Smooth muscle cell (in vitro differentiated cells): ENCODE data around the gene GAB1. TPM values are rescaled to one million over a fixed set of nuclear protein-coding genes. Genes with fewer than 3 reads are reported as not detected.

Experiments used
- DNase-seq: peaks from one replicate; lab custom pipeline; 2025; ENCODE audit not compliant: unreplicated experiment; lab: John Stamatoyannopoulos, UW
- H2AFZ ChIP-seq: fragments of 200-600 bp; sonication (generic); 2 replicates; pipeline ENCODE4 v1.6.0; 2016; ENCODE audit warnings: antibody characterized with exemption, low read depth, mild to moderate bottlenecking
- H3F3A ChIP-seq: fragments of 200-600 bp; sonication (generic); 2 replicates; pipeline ENCODE4 v1.6.0; 2017; ENCODE audit warnings: antibody characterized with exemption, low read depth
- H3K27ac ChIP-seq: fragments of 200-600 bp; sonication (generic); 2 replicates; pipeline ENCODE4 v1.5.1; 2016; ENCODE audit warnings: low read depth, mild to moderate bottlenecking
- H3K27me3 ChIP-seq: fragments of 200-600 bp; sonication (generic); 2 replicates; pipeline ENCODE4 v1.6.1; 2016; ENCODE audit warnings: low read depth, mild to moderate bottlenecking
- H3K36me3 ChIP-seq: fragments of 200-600 bp; sonication (generic); 2 replicates; pipeline ENCODE4 v1.5.1; 2016; ENCODE audit warnings: low read depth
- H3K4me1 ChIP-seq: fragments of 200-600 bp; sonication (generic); 2 replicates; pipeline ENCODE4 v1.5.1; 2016; ENCODE audit warnings: low read depth
- H3K4me2 ChIP-seq: fragments of 200-600 bp; sonication (generic); 2 replicates; pipeline ENCODE4 v1.6.0; 2016; ENCODE audit warnings: mild to moderate bottlenecking
- H3K4me3 ChIP-seq: fragments of 200-600 bp; sonication (generic); 2 replicates; pipeline ENCODE4 v1.5.1; 2016; ENCODE audit warnings: mild to moderate bottlenecking
- H3K79me2 ChIP-seq: fragments of 200-600 bp; sonication (generic); 2 replicates; pipeline ENCODE4 v1.6.0; 2016; ENCODE audit warnings: low read depth, mild to moderate bottlenecking
- H3K9ac ChIP-seq: fragments of 200-600 bp; sonication (generic); 2 replicates; pipeline ENCODE4 v1.6.0; 2016; ENCODE audit warnings: low read depth
- H3K9me3 ChIP-seq: fragments of 200-600 bp; sonication (generic); replicated peaks from 2 replicates; pipeline ENCODE4 v1.5.1; 2016; ENCODE audit warnings: low read depth
- H4K20me1 ChIP-seq: fragments of 200-600 bp; sonication (generic); 2 replicates; pipeline ENCODE4 v1.6.0; 2016; ENCODE audit warnings: low read depth
- CTCF ChIP-seq: fragments of 200-600 bp; sonication (generic); IDR thresholded peaks from 2 replicates; pipeline ENCODE4 v1.5.1; 2017; ENCODE audit warnings: borderline replicate concordance, mild to moderate bottlenecking, antibody characterized with exemption; ENCODE audit not compliant: insufficient read depth, poor library complexity, severe bottlenecking
- WGBS: methylation state at CpG from one replicate; pipeline ENCODE4 v1.1.7; 2016; ENCODE audit warnings: low lambda C conversion rate; 5-methylcytosine and 5-hydroxymethylcytosine counted together
- polyA plus RNA-seq: library from polyadenylated mRNA; unstranded; fragments of >200 nt; fragmentation: Nextera tagmentation; extraction: Ambion mirVana; gene quantifications from 2 replicates; pipeline ENCODE4 v1.2.1, GENCODE V29; 2016
- total RNA-seq: library from RNA; depleted of rRNA; stranded (reverse); fragments of >200 nt; gene quantifications from 2 replicates; pipeline ENCODE4 v1.2.3, GENCODE V29; 2014

Gene GAB1
- total and polyA plus RNA-seq, 2 experiments from 2014 or later: 0.50 to 22.5 TPM

DNA sequence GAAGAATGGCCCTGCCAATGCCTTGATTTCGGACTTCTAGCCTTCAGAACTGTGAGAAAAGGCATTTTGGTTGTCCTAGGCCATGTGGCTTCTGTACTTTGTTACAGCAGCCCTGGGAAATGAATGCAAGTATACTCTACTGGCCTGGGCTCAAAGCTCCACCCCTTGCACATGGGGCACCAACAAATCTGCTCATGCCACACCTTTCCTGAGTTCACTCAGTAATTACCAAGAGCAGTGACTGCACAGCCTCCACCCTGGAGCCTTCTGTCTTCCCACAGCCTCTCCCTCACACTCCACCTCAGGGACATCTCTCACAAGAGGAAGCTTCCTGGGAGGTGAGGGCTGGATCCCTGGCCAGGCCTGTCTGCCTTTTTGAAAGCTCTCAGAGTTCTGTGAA, 29.1 kb upstream of the GAB1 start:
- TF ChIP-seq CTCF: no peak
- H3K4me2 ChIP-seq: no peak overlapping the region
- 82% methylated on average over 1 of the region's 1 CpG for WGBS
- H2AFZ ChIP-seq: no peak overlapping the region
- H3K36me3 ChIP-seq: no peaks in the 10 kb centered on the region
- H4K20me1 ChIP-seq: no peaks in the 10 kb centered on the region
- H3K27me3 ChIP-seq: no peaks in the 10 kb centered on the region
- H3K9me3 ChIP-seq: no peaks in the 10 kb centered on the region
- no peaks in the 10 kb centered on the region for H3F3A ChIP-seq
- no peak overlapping the region for H3K9ac ChIP-seq
- H3K4me1 ChIP-seq: no peaks in the 10 kb centered on the region
- H3K4me3 ChIP-seq: no peak overlapping the region
- no peak for DNase-seq
- H3K27ac ChIP-seq: no peak overlapping the region
- H3K79me2 ChIP-seq: no peaks in the 10 kb centered on the region

- H3K27ac ChIP-seq: no peak overlapping the region
- H3K4me3 ChIP-seq: no peak overlapping the region
- no peaks in the 10 kb centered on the region for H3K4me1 ChIP-seq
- no peaks in the 10 kb centered on the region for H3F3A ChIP-seq
- H3K4me2 ChIP-seq: no peak overlapping the region
- no peaks in the 10 kb centered on the region for H3K79me2 ChIP-seq
- no peaks in the 10 kb centered on the region for H3K9me3 ChIP-seq
- H4K20me1 ChIP-seq: no peaks in the 10 kb centered on the region
- H2AFZ ChIP-seq: no peak overlapping the region
- no peaks in the 10 kb centered on the region for H3K36me3 ChIP-seq
- H3K9ac ChIP-seq: no peak overlapping the region
- DNase-seq: no peak
- no peaks in the 10 kb centered on the region for H3K27me3 ChIP-seq
- no peak for TF ChIP-seq CTCF
Measured at GRCh38 chr4:143308377-143308776, 28.3 kb upstream of the GAB1 start.

DNA sequence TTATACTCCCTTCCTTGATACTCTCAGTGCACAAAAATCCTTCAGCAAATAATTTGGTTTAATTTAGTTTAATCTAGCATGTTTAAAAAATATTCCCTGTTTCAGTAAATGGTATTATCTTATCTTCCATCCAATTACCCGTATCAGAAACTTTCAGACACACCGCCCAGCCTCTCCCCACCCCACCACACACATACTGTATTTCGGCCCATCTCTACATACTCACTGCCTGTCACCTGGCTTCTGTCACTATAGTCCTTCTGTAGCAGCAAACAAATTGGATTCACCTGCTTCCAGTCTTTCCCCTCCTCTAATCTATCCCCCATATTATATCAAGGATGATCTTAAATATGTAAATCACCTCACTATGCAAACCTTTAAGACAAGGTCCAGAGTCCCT, 24.8 kb upstream of the GAB1 start:
- Histone ChIP-seq H3K9ac (no peak overlapping the region), H2AFZ (no peak overlapping the region), H3K79me2 (no peaks in the 10 kb centered on the region), H3K27ac (no peak overlapping the region), H3K36me3 (no peaks in the 10 kb centered on the region), H3K4me3 (no peak overlapping the region), H3K4me1 (no peaks in the 10 kb centered on the region), H4K20me1 (no peaks in the 10 kb centered on the region), H3K27me3 (no peaks in the 10 kb centered on the region), H3K4me2 (no peak overlapping the region), H3K9me3 (no peaks in the 10 kb centered on the region), H3F3A (no peaks in the 10 kb centered on the region)
- no peak for TF ChIP-seq CTCF
- DNase-seq: no peak
- WGBS: 84% methylated on average over 3 of the region's 3 CpGs

DNA sequence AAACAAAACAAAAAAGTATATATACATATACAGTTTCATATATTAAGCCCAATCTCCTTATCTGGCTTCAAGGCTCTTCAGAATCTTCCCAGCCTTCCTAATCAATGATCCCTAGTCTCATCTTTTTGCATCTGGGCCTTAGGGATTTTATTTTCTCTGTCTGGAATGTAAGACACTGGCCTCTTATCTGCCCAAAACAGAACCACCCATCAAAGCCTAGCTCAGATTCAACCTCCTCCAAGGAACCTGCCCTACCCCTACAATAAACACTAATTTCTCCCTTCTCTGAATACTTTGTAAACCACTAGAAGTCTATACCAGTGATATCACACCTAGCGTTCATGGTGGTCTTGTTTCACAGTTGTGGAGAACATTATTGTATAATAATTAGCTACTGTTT, 23.2 kb upstream of the GAB1 start:
- Histone ChIP-seq H3K4me3 (no peak overlapping the region), H3K27me3 (no peaks in the 10 kb centered on the region), H3K4me2 (no peak overlapping the region), H3K27ac (no peak overlapping the region), H3K4me1 (no peaks in the 10 kb centered on the region), H3K79me2 (no peaks in the 10 kb centered on the region), H3K9me3 (no peaks in the 10 kb centered on the region), H3F3A (no peaks in the 10 kb centered on the region), H2AFZ (no peak overlapping the region), H3K36me3 (no peaks in the 10 kb centered on the region), H4K20me1 (no peaks in the 10 kb centered on the region), H3K9ac (no peak overlapping the region)
- no peak for TF ChIP-seq CTCF
- 87% methylated on average over 1 of the region's 1 CpG for WGBS
- no peak for DNase-seq
